CD4-positive, alpha-beta T cell treated with Interleukin-17A for 1 hour (primary cell): ENCODE measurements around the gene RNF123.

Experiments used
- DNase-seq: peaks from one replicate; pipeline ENCODE4 v3.0.0-alpha.2; 2020

The RNF123 gene

GRCh38 chr3:49757197-49757596, 67.8 kb downstream of the RNF123 start:
- no peak for DNase-seq

GRCh38 chr3:49759226-49759625, 69.9 kb downstream of the RNF123 start:
- DNase-seq = no peak

- DNase-seq = no peak
These were observed 72.3 kb downstream of the RNF123 start for GRCh38 chr3:49761661-49762060.

GRCh38 chr3:49763981-49764380, 74.6 kb downstream of the RNF123 start:
- no peak for DNase-seq

- DNase-seq = no peak
These were observed 80.0 kb downstream of the RNF123 start for GRCh38 chr3:49769286-49769915.

- DNase-seq = no peak
These were observed 80.6 kb downstream of the RNF123 start for GRCh38 chr3:49769926-49770325.
